HFFc6 (cell line): ENCODE results near the gene IGF1R. TPM values are rescaled to one million over a fixed set of nuclear protein-coding genes. Genes with fewer than 3 reads are reported as not detected.
A peak's percentile ranks its signal among the peaks of the same experiment; 100 is the strongest.

Experiments
- DNase-seq: peaks from one replicate; pipeline ENCODE4 v3.0.0-alpha.2; 2018
- H3K27ac Mint-ChIP-seq: 2 replicates; pipeline ENCODE4 v1.8.0; 2020; ENCODE audit warnings: mild to moderate bottlenecking, mixed read lengths
- H3K27me3 Mint-ChIP-seq: 2 replicates; pipeline ENCODE4 v1.8.0; 2021; ENCODE audit warnings: mild to moderate bottlenecking, moderate library complexity, mixed read lengths; ENCODE audit not compliant: insufficient read depth
- H3K36me3 Mint-ChIP-seq: 2 replicates; pipeline ENCODE4 v1.8.0; 2021; ENCODE audit warnings: low read depth, mixed read lengths
- H3K4me1 Mint-ChIP-seq: 2 replicates; pipeline ENCODE4 v1.8.0; 2020; ENCODE audit warnings: low read depth, mixed read lengths
- H3K4me3 Mint-ChIP-seq: 2 replicates; pipeline ENCODE4 v1.8.0; 2020; ENCODE audit warnings: mild to moderate bottlenecking, moderate library complexity, mixed read lengths
- H3K9me3 Mint-ChIP-seq: 2 replicates; pipeline ENCODE4 v1.8.0; 2020; ENCODE audit warnings: mild to moderate bottlenecking, mixed read lengths
- CTCF ChIP-seq: fragments of 200-600 bp; sonication (generic); IDR thresholded peaks from 2 replicates; pipeline ENCODE4 v1.5.0; 2021; ENCODE audit warnings: antibody characterized with exemption, mild to moderate bottlenecking
- total RNA-seq, 6 experiments: library from RNA; stranded (reverse); fragmentation: NEBNext Ultra II Directional; extraction: Animal tissue kit (Norgen Biotek cat#: 25700); gene quantifications; 2 replicates in 1 of 6; 3 replicates in 5 of 6; pipeline ENCODE4 v1.2.3, GENCODE V29; 2021

The IGF1R gene
- total RNA-seq, 6 experiments from 2014 or later: 46.7 to 61.9 (median 50.1) TPM

GRCh38 chr15:98951493-98952320, 303.4 kb downstream of the IGF1R start:
- DNase-seq: no peak
- Mint-ChIP-seq H3K4me3 (no peak overlapping the region), H3K27me3 (peaks cover 3% of the 10 kb centered on the region; the same call in 1 of the 2 replicates), H3K36me3 (peaks cover 6% of the 10 kb centered on the region), H3K9me3 (no peaks in the 10 kb centered on the region), H3K27ac (no peak overlapping the region), H3K4me1 (peaks cover 16% of the 10 kb centered on the region)
- TF ChIP-seq CTCF: no peak

- H3K4me1 Mint-ChIP-seq: peaks cover 16% of the 10 kb centered on the region
- DNase-seq: no peak
- H3K36me3 Mint-ChIP-seq: peaks cover 9% of the 10 kb centered on the region
- H3K27me3 Mint-ChIP-seq: peaks cover 3% of the 10 kb centered on the region; the same call in 1 of the 2 replicates
- H3K27ac Mint-ChIP-seq: no peak overlapping the region
- no peak for TF ChIP-seq CTCF
- no peaks in the 10 kb centered on the region for H3K9me3 Mint-ChIP-seq
- H3K4me3 Mint-ChIP-seq: no peak overlapping the region
These were observed 304.1 kb downstream of the IGF1R start for GRCh38 chr15:98952381-98952803.

- Mint-ChIP-seq H3K36me3 (peaks cover 15% of the 10 kb centered on the region), H3K9me3 (no peaks in the 10 kb centered on the region), H3K4me1 (peaks cover 16% of the 10 kb centered on the region), H3K27ac (peak overlapping the region; percentile 57), H3K27me3 (peaks cover 7% of the 10 kb centered on the region), H3K4me3 (no peak overlapping the region)
- DNase-seq: no peak
- no peak for TF ChIP-seq CTCF
These were observed 304.9 kb downstream of the IGF1R start for GRCh38 chr15:98953000-98953787.

- Mint-ChIP-seq H3K27me3 (peaks cover 7% of the 10 kb centered on the region), H3K36me3 (peaks cover 17% of the 10 kb centered on the region), H3K9me3 (no peaks in the 10 kb centered on the region), H3K27ac (peak overlapping the region; percentile 57; the same call in 1 of the 2 replicates), H3K4me3 (no peak overlapping the region), H3K4me1 (peaks cover 16% of the 10 kb centered on the region)
- DNase-seq: no peak
- no peak for TF ChIP-seq CTCF
These were observed 305.6 kb downstream of the IGF1R start for GRCh38 chr15:98953968-98954367.

- H3K36me3 Mint-ChIP-seq: peaks cover 17% of the 10 kb centered on the region
- H3K27ac Mint-ChIP-seq: peak overlapping the region; percentile 54
- no peak for TF ChIP-seq CTCF
- H3K27me3 Mint-ChIP-seq: peaks cover 7% of the 10 kb centered on the region
- H3K9me3 Mint-ChIP-seq: no peaks in the 10 kb centered on the region
- H3K4me1 Mint-ChIP-seq: peaks cover 16% of the 10 kb centered on the region
- DNase-seq: peak; percentile 62
- no peak overlapping the region for H3K4me3 Mint-ChIP-seq
These were observed 306.1 kb downstream of the IGF1R start for GRCh38 chr15:98954411-98954810.
